Activated T-cell treated with anti-CD3 and anti-CD28 coated beads for 4 hours (primary cell): ENCODE measurements around the gene CPSF3.

ENCODE experiments used
- DNase-seq: peaks from one replicate; pipeline ENCODE4 v3.0.0-alpha.2; 2020

The CPSF3 gene

DNA sequence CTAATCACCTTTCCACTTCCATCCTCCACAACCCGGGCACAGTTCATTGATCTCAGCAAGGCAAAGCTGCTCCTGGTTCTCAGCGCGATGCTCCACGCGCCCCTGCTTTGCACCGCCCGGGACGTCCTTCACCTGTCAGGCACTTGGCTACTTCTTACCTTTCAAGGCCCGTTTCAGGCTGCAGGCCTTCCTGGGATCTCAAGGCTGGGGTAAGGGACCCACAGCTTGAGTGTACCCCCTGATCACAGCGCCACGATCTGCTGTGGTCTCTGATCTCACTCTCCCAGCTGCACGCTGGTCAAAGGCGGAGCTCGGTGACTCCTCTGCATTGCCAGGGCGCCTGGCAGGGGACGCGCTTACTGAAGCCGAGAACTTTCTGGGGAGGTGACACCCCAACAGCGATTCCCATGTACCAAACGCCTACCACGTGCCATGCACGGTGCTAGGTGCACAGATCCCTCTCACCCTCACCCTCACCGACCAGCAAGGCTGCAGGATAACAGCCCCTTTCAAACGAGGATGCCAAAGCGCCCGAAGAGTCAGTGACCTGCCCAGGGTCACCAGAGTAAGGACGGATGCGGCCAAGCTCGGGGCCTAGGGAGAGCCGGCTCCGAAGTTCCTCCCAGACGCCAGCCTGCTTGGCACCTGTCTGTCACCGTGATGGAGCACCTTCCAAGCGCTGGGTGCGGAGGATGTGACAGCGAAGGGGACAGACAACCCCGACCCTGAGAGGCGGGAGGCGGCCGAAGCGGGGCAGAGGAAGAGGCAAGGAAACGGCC lies 944 bp upstream of the CPSF3 start:
- peak; percentile 23 for DNase-seq

DNA sequence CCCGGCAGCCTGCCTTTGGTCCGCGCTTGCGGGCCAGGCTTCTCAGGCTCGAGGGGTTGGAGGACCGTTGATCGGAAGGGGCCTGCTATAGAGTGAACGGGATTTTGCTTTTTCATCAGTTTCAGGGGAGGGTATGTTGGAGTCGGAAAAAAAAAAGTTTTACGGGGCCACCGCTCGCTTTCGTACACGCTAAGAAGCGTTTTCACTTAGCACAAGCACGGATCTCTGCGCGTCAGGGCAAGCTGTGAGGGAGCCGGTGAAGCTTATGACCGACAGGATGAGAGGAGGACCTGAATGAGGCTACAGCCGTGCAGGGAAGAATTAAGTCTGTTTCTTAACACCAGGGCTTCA lies 443 bp downstream of the CPSF3 start:
- peak; percentile 3 for DNase-seq

DNA sequence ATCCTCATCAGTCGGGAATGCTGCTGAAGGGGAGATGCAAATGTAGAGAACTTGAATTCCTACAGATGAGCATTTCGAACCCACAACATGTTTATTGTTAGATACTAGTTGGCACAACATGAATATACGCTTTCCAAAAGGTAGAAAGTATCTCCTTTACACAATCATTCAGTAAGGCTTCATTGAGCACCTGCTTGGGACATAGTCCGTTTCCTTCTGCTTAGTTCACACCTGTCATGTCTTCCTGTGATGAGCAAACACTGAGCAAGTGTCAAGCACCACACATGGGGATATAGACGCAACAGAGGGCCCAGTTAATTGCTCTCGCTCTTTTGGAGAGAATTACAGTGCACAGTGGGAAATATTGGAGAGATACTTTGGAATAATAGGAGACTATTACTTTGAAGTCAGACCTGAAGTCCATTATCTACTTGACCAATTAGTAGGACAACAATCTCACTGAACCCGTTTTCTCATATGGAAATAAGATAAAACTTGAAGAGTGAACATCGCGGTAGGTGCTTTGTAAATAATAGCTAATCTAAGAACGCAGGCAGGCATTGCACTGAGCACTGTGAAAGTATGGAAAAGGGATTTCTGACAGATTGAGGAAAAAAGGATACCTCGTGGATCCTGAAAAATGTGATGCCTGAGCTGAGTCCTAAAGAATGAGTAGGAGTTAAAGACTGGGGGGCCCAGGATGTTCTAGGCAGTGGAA lies 1.2 kb downstream of the CPSF3 start:
- DNase-seq, result no peak

DNA sequence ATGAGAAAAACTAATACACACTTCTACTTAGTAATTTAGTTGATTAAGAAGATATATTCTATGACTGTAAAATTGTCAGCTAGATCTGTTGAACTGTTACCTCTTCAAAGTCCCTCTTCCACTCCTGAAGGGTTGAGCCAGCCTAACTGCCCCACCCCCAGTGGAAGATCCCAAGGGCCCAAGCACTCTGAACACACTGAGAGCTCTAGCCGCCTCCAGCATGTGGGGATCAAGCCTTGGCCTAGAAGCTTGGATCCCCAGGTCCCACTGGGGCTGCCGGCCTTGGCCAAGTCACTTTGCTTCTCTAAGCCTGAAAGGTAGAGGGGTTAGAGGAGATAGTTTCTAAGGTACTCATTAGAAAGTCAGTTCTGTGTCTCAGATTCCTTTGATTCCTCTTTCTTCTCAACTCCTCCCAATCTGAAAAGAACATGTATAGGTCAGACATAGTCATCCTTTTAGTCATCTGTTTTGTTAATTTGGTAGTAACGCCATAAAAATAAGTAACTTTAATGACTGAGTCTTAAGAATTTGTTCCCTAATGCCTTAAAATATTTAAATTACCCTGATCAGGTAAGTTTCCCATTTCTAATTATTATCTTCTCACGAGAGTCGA lies 5.6 kb downstream of the CPSF3 start:
- no peak for DNase-seq

DNA sequence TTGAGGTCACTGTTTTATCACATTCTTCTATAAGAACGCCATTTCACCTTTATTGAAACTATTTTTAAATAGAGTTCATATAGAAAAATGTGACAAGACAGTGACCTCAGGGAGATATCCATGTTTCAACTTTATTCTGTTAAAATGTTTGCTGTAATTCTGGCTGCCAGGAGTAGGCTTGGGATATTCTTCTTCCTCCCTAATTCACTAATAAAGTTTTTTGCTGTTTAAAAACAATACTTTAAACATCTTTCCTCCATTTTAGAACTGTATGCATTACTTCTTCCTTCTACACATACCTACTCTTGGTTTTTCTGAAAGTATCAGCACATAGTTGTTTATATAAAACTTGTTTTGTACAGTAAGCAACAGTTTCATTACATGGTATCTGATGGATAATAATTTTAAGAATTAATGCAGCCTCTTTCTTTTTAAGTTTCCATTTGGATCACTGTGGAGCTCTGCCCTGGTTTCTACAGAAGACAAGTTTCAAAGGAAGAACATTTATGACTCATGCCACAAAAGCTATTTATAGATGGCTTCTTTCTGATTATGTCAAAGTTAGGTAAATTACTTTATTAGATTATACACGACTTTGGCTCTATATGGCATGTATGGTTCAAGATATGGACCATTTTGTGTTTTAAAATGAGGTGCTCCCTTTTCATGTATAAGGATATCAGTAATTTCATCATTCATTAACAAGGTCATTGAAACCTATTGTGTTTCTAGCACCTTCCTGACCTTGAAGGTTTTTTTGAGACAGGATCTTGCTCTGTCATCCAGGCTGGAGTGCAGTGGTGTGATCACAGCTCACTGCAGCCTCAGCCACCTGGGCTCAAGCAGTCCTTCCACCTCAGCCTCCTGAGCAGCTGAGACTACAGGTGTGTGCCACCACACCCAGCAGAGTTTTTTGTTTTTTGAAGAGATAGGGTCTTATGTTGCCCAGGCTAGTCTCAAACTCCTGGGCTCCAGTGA lies 7.2 kb downstream of the CPSF3 start:
- no peak for DNase-seq

DNA sequence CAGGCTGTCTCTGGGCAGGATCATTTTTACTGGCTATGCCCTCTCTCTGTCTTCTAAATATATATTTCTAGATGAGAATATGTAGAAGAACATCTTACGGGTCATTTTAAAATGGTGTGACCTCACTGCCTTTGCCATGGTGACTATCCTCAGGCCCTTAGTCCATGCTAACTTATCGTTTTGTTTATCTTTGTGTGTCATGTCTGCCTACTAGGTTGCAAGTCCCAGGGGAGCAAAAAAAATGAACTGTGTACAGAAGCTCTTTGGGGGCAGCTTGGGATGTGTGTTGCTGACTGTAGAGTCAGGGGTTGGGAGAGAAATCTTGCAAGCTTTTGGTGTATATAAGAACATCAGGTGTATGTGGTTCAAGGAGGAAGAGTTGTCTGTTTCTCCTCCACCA lies 11.0 kb downstream of the CPSF3 start:
- no peak for DNase-seq

DNA sequence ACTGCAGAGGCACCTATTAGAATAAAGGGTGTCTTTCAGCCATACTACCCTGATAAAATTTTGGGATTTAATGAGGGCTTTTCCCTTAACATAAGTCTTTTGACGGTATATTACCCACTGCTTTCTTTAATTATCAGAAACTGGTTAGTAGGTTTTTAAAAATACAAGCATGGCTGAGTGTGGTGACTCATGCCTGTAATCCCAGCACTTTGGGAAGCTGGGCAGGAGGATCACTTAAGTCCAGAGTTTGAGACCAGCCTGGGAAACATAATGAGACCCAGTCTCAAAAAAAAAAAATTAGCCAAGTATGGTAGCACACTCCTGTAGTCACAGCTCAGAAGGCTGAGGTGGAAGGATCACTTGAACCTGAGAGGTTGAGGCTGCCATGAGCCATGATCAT lies 16.1 kb downstream of the CPSF3 start:
- DNase-seq, result no peak

DNA sequence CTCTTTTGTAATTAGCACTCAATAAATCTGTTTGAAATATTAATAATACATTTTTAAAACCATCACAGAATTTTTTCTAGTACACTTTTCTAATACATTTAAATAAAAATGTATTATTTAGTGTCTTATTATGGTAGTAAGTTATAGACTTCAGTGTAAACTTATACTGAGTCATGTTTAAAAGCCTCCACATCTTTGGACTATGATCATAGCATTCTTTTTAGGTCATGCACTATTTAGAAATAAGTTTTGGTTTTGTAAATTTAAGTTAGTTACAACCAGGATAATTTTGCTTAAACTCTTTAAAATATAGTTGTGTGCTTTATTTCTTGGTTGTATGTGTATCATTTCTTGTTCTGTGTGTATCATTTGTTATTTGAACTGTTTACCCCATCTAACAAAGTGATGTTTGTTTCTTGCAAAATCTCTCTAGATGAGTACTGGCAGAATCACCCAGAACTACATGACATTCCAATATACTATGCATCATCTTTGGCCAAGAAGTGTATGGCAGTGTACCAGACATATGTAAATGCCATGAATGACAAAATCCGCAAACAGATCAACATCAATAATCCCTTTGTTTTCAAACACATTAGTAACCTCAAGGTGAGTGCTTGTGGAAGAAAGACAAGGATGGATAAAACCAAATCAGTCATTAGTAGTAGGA lies 16.7 kb downstream of the CPSF3 start:
- DNase-seq, result no peak

DNA sequence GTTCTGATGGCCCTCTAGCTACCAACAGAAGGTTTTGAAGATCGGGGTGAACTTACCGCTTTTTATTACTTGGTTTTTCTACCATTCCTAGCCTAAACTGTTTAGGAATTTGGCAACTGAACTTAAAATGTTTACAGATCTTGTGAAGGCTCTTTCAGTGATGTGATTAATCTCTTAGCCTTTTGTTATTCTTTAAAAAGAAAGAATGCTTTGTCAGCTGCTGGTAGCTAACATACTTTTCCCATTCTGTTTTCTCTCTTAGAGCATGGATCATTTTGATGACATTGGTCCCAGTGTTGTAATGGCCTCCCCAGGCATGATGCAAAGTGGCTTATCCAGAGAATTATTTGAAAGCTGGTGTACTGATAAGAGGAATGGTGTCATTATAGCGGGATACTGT lies 18.1 kb downstream of the CPSF3 start:
- DNase-seq, result no peak

DNA sequence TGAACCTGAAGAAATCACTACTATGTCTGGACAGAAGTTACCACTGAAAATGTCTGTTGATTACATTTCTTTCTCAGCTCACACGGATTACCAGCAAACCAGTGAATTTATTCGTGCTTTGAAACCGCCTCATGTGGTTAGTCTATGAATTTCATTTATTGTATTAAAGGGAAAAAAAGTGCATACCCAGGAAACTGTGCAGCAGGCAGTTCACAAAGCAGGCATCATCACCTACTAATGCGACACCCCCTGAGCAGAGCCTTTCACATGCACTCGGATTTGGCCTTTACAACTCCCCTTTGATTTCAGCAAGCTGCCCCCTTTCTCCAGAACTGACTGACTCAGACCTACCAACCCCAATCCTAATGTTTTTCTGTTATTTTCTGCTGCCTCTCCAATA lies 20.1 kb downstream of the CPSF3 start:
- no peak for DNase-seq

DNA sequence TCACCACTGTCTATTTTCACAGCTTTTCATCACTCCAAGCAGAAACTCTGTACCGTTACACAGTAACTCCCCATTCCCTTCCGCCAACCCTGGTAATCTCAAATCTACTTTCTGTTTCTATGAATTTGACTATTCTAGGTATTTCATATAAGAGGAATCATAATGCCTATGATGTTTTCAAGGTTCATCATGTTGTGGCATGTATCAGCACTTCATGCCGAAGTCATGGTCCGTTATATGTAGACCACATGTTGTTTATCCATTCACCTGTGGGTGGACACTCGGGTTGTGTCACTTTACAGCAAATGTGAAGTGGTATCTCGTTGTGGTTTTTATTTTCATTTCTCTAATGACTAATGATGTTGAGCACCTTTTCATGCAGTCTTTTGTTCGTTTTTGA lies 21.6 kb downstream of the CPSF3 start:
- no peak for DNase-seq

DNA sequence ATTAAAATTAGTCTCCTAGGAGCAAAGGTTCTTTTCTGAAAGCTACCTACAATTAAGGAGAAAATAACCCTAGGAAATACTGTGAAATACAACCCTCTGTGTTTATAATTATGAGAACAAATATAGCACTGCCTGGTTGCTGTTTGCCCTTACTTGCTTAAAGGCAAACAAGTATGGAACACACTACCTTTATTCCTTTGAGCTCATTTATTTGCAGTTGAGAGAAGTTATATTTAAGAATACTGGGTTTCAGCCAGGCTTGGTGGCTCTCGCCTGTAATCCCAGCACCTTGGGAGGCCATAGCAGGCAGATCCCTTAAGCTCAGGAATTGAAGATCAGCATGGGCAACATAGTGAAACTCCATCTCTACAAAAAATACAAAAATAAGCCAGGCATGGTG lies 27.8 kb downstream of the CPSF3 start:
- no peak for DNase-seq

DNA sequence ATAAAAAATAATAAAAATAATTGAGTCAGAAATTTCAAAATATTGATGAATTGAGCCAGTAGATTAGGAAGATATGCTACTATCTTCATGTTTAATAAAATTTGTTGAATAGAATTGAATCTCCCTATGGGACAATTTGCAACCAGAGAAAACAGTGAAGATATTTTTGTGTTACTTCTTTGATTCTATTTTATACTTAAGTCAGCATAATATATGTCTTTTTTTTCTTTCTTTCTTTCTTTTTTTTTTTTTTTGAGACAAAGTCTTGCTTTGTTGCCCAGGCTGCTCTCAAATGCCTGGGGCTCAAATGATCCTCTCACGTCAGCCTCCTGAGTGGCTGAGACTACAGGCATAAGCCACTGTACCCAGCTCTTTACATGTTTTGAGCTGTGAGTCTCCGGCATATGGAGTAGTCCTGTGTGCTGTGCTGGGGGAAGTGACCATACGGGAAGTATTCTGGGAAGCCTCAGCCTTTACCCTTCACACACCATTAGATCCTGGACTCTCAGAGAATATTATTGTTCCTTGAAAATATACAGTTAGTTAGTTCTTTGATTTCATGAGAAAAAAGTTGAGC lies 37.1 kb downstream of the CPSF3 start:
- no peak for DNase-seq

DNA sequence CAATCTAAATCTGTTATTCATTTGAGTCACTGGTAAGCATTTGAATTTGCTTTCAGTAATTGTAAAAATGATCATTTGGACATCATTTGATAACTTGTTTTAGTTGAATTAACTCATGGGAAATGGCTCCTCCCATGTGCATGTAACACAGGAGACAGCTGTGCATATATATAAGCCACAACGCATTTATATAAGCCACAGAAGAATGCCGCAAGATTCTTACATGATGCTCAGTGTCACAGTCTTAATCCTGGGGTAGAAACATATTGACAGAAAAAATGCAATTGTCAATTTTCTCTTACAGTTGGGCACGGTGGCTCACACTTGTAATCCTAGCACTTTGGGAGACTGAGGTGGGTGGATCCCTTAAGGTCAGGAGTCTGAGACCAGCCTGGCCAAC lies 37.6 kb downstream of the CPSF3 start:
- DNase-seq, result no peak

DNA sequence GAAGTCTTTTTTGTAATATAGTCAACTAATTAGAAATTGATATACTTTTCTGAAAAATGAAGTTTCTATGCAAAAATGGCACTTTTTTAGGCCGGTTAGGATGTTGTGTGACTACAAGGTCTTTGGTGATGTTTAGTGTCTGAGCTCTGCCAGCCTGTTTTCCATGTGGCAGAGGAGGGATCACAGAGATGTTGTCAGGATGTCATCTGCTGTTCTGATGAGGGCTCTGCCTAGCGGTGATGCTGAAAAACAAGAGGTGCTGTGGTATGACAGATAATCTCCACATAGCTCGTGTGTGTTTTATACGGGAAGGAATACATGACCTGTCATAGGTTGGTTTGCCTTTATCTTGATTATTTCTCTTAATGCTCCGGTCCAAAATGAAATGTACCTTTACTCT lies 38.9 kb downstream of the CPSF3 start:
- no peak for DNase-seq

DNA sequence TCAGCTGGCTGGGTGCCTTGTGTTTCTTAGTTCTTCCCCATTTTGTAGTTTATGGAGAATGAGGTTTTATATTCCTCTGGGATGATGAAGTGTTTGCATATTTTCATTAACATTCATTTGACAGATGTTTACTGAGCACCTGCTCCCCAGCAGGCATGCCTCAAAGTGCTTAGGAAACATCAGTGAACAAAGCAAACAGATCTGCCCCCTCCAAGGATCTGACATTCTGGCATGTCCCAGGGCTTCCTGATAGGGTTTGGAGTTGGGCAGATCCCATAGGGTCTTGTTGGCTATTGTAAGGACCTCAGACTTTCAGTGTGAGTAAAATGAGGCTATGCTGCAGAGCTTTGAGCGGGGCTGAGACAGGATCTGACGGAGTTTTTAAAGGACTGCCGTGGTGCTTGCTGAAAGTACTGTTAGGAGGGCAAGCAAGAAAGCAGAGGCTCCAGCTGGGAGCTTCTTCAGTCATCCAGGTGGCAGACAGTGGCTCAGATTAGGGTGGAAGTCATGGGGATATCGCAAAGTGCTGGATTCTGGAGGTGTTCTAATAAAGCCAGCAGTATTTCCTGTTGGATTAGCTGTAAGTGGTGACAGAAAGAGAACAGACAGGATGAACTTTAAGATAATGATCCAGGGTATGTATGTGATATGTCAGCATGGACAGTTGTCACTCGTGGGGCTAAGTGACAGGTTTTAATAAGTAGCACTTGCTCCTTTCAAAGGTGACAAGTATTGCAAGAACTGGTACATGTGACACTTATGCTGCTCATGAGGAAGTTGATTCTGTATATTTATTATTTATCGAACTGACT lies 39.6 kb downstream of the CPSF3 start:
- no peak for DNase-seq

DNA sequence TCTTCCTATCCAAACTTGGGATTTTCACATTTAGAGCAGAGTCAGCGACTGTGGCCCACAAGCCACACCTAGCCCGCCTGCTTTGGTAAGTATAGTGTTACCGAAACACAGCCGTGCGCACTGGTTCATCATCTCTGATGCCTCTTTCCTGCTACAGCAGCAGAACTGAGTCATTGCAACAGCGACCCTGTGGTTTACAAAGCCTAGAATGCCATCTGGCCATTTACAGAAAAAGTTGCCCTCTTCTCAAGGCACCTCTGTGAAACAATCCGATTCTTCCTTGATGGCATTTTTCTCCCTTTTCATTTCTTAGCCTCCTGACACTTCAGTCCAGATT lies 40.2 kb downstream of the CPSF3 start:
- no peak for DNase-seq

DNA sequence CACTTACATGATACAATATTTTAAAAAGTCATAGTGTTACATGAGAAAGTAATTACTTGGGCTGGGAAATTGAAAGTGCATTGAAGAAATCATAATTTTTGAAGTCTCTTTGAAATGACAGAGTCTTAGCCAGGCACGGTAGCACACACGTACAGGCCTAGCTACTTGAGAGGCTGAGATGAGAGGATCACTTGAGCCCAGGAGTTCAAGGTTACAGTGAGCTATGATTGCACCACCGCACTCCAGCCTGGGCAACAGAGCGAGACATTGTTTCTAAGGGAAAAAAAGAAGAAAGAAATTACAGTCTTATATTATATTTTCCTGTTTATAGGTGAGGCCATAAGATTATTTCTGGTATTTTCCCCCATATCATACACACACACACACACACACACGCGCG lies 41.7 kb downstream of the CPSF3 start:
- no peak for DNase-seq

DNA sequence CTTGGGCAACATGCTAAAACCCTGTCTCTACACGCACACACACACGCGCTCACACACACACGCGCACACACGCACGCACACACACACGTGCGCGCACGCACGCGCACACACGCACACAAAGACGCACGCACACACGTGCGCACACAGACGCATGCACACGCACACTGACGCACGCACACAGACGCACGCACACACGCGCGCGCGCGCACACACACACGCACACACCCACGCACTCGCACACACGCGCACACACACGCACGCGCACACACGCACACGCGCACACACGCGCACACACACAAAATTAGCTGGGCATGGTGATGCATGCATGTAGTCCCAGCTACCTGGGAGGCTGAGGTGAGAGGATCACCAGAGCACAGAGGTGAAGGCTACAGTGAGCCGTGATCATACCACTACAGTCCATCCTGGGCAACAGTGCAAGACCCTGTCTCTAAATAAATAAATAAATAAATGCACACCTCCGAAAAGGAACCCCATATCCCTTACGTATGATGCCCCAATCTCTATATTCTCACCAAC lies 42.8 kb downstream of the CPSF3 start:
- no peak for DNase-seq

DNA sequence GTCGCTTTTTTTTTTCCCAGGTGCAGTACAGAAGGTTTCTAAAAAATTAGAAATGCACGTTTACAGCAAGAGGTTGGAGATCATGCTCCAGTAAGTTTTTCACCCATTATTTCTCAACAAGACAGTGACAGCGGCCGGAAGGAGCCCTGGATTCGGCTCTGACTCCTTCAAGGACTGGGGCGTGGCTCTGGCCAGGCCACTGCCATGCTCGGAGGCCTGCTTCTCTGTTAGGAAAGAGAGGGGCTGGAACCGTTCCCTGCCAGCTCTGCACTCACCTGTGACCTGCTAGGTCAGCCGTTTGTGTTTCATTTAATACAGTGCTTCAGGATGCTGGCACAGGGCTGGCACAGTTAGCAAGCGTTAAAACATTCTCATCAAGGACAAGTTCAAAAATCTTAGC lies 44.2 kb downstream of the CPSF3 start:
- DNase-seq, result no peak

DNA sequence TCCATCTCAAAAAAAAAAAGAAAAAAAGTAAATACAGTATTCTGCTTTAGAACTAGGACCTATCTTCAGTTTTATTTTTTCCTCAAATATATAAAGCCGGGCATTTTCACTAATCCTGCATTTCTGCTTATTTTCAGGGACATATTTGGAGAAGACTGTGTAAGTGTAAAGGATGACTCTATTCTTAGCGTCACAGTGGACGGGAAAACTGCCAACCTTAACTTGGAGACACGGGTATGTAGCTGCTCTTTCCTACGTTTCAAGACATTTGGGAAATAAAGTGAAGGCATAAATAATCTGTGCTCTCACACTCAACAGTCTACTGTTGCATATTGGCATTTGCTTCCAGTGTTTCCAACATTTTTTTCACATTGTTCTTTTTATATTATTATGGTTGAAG lies 47.8 kb downstream of the CPSF3 start:
- no peak for DNase-seq
